ENCODE data around the gene TBC1D14. TPM values are rescaled to one million over a fixed set of nuclear protein-coding genes. Genes with fewer than 3 reads are reported as not detected.

Gene TBC1D14
- total and polyA plus RNA-seq, 3 donors from 2014 or later, result 78.0 to 98.8 (median 87.6) TPM

- Histone ChIP-seq H3K9me3 (no peaks in the 10 kb centered on the region), H3K4me3 (no peak overlapping the region), H3K27ac (peak overlapping the region in 1 of 2 donors; percentile 3), H3K4me1 (peaks cover 9% of the 10 kb centered on the region), H3K27me3 (no peaks in the 10 kb centered on the region), H3K36me3 (ENCODE audit: low read depth, missing control alignments) (no peaks in the 10 kb centered on the region)
- WGBS, 2 donors, result 34 to 62% methylated on average over 8 to 20 of the region's 20 CpGs
- TF ChIP-seq CTCF (IDR thresholded peaks at IDR 0.05) (no peak), POLR2A (IDR thresholded peaks at IDR 0.05) (no peak)
- intact Hi-C loops (cut with DNase I; ENCODE audit: low total_unique reads), result no loop called here
- DNase-seq, result peak; percentile 46
These were observed 17.3 kb upstream of the TBC1D14 start for GRCh38 chr4:6892190-6892908.

- DNase-seq, result no peak
- 76 to 80% methylated on average over 6 of the region's 6 CpGs for WGBS, 2 donors
- no peak for TF ChIP-seq POLR2A (IDR thresholded peaks at IDR 0.05)
- no peak for TF ChIP-seq CTCF (IDR thresholded peaks at IDR 0.05)
- H3K36me3 ChIP-seq (ENCODE audit: low read depth, missing control alignments), result no peaks in the 10 kb centered on the region
- H3K27ac ChIP-seq, result no peak overlapping the region
- intact Hi-C loops (cut with DNase I; ENCODE audit: low total_unique reads), result no loop called here
- H3K4me3 ChIP-seq, result no peak overlapping the region
- H3K4me1 ChIP-seq, result peaks cover 9% of the 10 kb centered on the region
- H3K27me3 ChIP-seq, result no peaks in the 10 kb centered on the region
- no peaks in the 10 kb centered on the region for H3K9me3 ChIP-seq
These were observed 16.8 kb upstream of the TBC1D14 start for GRCh38 chr4:6892909-6893202.

GRCh38 chr4:6893449-6894085 lies 16.1 kb upstream of the TBC1D14 start:
- no peaks in the 10 kb centered on the region for H3K27me3 ChIP-seq
- WGBS, 2 donors, result 85 to 88% methylated on average over 7 of the region's 7 CpGs
- DNase-seq, result no peak
- H3K4me1 ChIP-seq, result peaks cover 9% of the 10 kb centered on the region
- TF ChIP-seq POLR2A (IDR thresholded peaks at IDR 0.05), result no peak
- TF ChIP-seq CTCF (IDR thresholded peaks at IDR 0.05), result no peak
- H3K36me3 ChIP-seq (ENCODE audit: low read depth, missing control alignments), result no peaks in the 10 kb centered on the region
- no peak overlapping the region for H3K27ac ChIP-seq
- intact Hi-C loops (cut with DNase I; ENCODE audit: low total_unique reads), result no loop called here
- no peaks in the 10 kb centered on the region for H3K9me3 ChIP-seq
- no peak overlapping the region for H3K4me3 ChIP-seq

GRCh38 chr4:6894086-6894478 lies 15.5 kb upstream of the TBC1D14 start:
- WGBS, 2 donors, result 90 to 94% methylated on average over 3 of the region's 3 CpGs

More at GRCh38 chr4:6894086-6894478, 15.5 kb upstream of the TBC1D14 start:
- H3K4me1 ChIP-seq, result peaks cover 9% of the 10 kb centered on the region
- no peaks in the 10 kb centered on the region for H3K36me3 ChIP-seq (ENCODE audit: low read depth, missing control alignments)
- H3K4me3 ChIP-seq, result no peak overlapping the region
- H3K27me3 ChIP-seq, result no peaks in the 10 kb centered on the region
- TF ChIP-seq CTCF (IDR thresholded peaks at IDR 0.05) (no peak), POLR2A (IDR thresholded peaks at IDR 0.05) (no peak)
- no peaks in the 10 kb centered on the region for H3K9me3 ChIP-seq
- intact Hi-C loops (cut with DNase I; ENCODE audit: low total_unique reads), result no loop called here
- no peak overlapping the region for H3K27ac ChIP-seq
- DNase-seq, result no peak

Data from testis (tissue), 3 donors.